ENCODE results near the gene BPIFB4. TPM values are rescaled to one million over a fixed set of nuclear protein-coding genes. Genes with fewer than 3 reads are reported as not detected.
"Not testable (repeated sequence)": the region's sequence is repeated elsewhere in the genome, so short reads cannot be mapped to it uniquely, and the experiment has no call there.

The BPIFB4 gene
- polyA plus RNA-seq, 1 donor = not detected

- no peak for DNase-seq
Observed at GRCh38 chr20:33086052-33086722, 6.7 kb downstream of the BPIFB4 start.

- no peak for DNase-seq
Observed at GRCh38 chr20:33091147-33091546, 11.7 kb downstream of the BPIFB4 start.

GRCh38 chr20:33091693-33092092 lies 12.2 kb downstream of the BPIFB4 start:
- DNase-seq = no peak

- no peak for DNase-seq
Observed at GRCh38 chr20:33092361-33092760, 12.9 kb downstream of the BPIFB4 start.

- no peak for DNase-seq
Observed at GRCh38 chr20:33093074-33093473, 13.6 kb downstream of the BPIFB4 start.

- no peak for DNase-seq
Observed at GRCh38 chr20:33093582-33093981, 14.1 kb downstream of the BPIFB4 start.

GRCh38 chr20:33095249-33095648 lies 15.8 kb downstream of the BPIFB4 start:
- DNase-seq = no peak

- DNase-seq = peak; percentile 53
Observed at GRCh38 chr20:33095902-33096584, 16.6 kb downstream of the BPIFB4 start.

- no peak for DNase-seq
Observed at GRCh38 chr20:33097001-33097400, 17.6 kb downstream of the BPIFB4 start.

- DNase-seq = no peak
Observed at GRCh38 chr20:33099843-33100538, 20.5 kb downstream of the BPIFB4 start.

- DNase-seq = no peak
Observed at GRCh38 chr20:33103556-33103955, 24.1 kb downstream of the BPIFB4 start.

- DNase-seq = no peak
Observed at GRCh38 chr20:33104336-33104735, 24.9 kb downstream of the BPIFB4 start.

GRCh38 chr20:33105316-33105924 lies 26.0 kb downstream of the BPIFB4 start:
- DNase-seq = no peak

GRCh38 chr20:33106058-33106620 lies 26.7 kb downstream of the BPIFB4 start:
- not testable (repeated sequence) for DNase-seq

- DNase-seq = no peak
Observed at GRCh38 chr20:33108661-33109060, 29.2 kb downstream of the BPIFB4 start.

- no peak for DNase-seq
Observed at GRCh38 chr20:33110147-33110825, 30.8 kb downstream of the BPIFB4 start.

- DNase-seq = no peak
Observed at GRCh38 chr20:33111306-33111705, 31.9 kb downstream of the BPIFB4 start.

GRCh38 chr20:33112547-33113386 lies 33.3 kb downstream of the BPIFB4 start:
- DNase-seq = no peak

GRCh38 chr20:33113387-33113908 lies 34.0 kb downstream of the BPIFB4 start:
- no peak for DNase-seq

GRCh38 chr20:33115501-33115900 lies 36.1 kb downstream of the BPIFB4 start:
- DNase-seq = not testable (repeated sequence)
